Measurements from ENCODE around the gene CDH11. TPM values are rescaled to one million over a fixed set of nuclear protein-coding genes. Genes with fewer than 3 reads are reported as not detected.

Gene CDH11
- total RNA-seq, 4 donors from 2014 or later: 22.4 to 47.8 (median 35.6) TPM

DNA sequence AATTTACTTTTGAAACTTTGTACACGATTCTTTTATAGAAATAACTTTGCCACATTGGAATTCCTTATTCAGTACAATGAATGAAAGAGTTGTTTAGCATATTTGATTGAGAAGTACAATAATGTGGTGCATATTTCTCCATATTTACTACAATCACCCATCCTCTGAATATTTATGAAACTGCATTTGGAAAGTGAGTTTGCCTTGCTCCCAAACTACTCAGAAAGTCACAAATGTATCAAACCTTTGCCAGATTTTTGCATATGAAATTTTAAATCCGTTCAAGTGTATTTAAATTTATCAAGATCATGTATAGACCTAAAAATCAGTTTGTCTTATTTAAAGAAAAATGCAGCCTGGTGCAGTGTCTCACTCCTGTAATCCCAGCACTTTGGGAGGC, 148.7 kb downstream of the CDH11 start:
- H3K4me1 ChIP-seq: no peaks in the 10 kb centered on the region
- H3K9me3 ChIP-seq: no peaks in the 10 kb centered on the region
- H3K27me3 ChIP-seq: no peaks in the 10 kb centered on the region
- 52% methylated on average over 2 of the region's 2 CpGs for WGBS
- H3K4me3 ChIP-seq: no peak overlapping the region
- peaks cover 0 to 27% (median 11%) of the 10 kb centered on the region in 4 donors for H3K36me3 ChIP-seq
- TF ChIP-seq POLR2A (IDR thresholded peaks at IDR 0.05; ENCODE audit: low read depth): no peak
- no peak for TF ChIP-seq EP300 (IDR thresholded peaks at IDR 0.05)
- TF ChIP-seq POLR2AphosphoS5 (IDR thresholded peaks at IDR 0.05): no peak
- TF ChIP-seq, protein P1, sequence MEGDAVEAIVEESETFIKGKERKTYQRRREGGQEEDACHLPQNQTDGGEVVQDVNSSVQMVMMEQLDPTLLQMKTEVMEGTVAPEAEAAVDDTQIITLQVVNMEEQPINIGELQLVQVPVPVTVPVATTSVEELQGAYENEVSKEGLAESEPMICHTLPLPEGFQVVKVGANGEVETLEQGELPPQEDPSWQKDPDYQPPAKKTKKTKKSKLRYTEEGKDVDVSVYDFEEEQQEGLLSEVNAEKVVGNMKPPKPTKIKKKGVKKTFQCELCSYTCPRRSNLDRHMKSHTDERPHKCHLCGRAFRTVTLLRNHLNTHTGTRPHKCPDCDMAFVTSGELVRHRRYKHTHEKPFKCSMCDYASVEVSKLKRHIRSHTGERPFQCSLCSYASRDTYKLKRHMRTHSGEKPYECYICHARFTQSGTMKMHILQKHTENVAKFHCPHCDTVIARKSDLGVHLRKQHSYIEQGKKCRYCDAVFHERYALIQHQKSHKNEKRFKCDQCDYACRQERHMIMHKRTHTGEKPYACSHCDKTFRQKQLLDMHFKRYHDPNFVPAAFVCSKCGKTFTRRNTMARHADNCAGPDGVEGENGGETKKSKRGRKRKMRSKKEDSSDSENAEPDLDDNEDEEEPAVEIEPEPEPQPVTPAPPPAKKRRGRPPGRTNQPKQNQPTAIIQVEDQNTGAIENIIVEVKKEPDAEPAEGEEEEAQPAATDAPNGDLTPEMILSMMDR (IDR thresholded peaks at IDR 0.05): no peak
- no peak overlapping the region for H3K27ac ChIP-seq (replicated peaks in 1 of 4)
- intact Hi-C loops (cut with DNase I): no loop called here
- DNase-seq (ENCODE audit: extremely low spot score): no peak

DNA sequence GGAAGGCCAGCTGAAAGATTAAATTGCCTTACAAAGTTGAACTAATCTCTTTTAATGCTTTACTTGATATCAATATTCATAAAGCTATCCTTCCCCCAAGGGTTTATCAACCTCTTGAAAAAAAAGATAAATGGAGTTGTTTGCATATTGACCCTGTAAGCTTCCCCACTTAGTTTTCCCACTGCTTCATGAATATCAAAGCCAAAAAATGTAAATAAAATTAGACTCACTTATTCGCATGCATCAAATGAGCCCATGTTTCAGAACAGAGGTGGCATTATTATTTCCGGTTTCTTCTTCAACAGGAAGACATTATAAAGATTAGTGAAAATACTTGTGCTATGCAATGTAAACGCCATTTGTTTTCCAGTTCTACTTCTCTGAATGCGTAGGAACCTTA, 150.7 kb downstream of the CDH11 start:
- no peak for TF ChIP-seq POLR2AphosphoS5 (IDR thresholded peaks at IDR 0.05)
- TF ChIP-seq, protein P1 (IDR thresholded peaks at IDR 0.05): no peak
- no peak for TF ChIP-seq EP300 (IDR thresholded peaks at IDR 0.05)
- no peak for TF ChIP-seq POLR2A (IDR thresholded peaks at IDR 0.05; ENCODE audit: low read depth)
- 63% methylated on average over 4 of the region's 4 CpGs for WGBS

DNA sequence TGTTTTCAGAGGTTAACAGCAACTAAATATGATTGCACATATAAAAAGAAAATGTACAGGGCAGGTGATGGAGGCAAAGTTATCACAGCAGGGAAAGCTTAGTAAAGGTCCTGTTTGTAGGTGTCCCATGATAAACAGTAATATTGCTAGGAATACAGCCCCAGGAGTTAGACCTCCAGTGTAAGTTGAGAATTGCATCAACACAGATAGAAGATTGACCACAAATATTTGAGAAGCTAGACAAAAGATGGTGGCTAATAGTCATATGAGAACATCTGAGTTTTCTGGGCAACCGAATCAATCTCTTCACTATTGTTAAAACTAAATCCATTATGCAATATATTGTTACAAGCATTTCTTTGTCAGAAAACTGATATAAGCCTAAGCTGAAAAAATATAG, 152.6 kb downstream of the CDH11 start:
- Histone ChIP-seq H3K9me3 (no peaks in the 10 kb centered on the region), H3K27ac (replicated peaks in 1 of 4) (no peak overlapping the region), H3K4me1 (no peaks in the 10 kb centered on the region), H3K27me3 (no peaks in the 10 kb centered on the region), H3K4me3 (no peak overlapping the region), H3K36me3 (peaks cover 0 to 27% (median 11%) of the 10 kb centered on the region in 4 donors)
- WGBS: 88% methylated on average over 1 of the region's 1 CpG
- intact Hi-C loops (cut with DNase I): no loop called here
- no peak for DNase-seq (ENCODE audit: extremely low spot score)
- TF ChIP-seq POLR2A (IDR thresholded peaks at IDR 0.05; ENCODE audit: low read depth) (no peak), EP300 (IDR thresholded peaks at IDR 0.05) (no peak), POLR2AphosphoS5 (IDR thresholded peaks at IDR 0.05) (no peak)
- TF ChIP-seq, protein P1 (IDR thresholded peaks at IDR 0.05): no peak

More for the DNA sequence above, 150.7 kb downstream of the CDH11 start:
- Histone ChIP-seq H3K27ac (replicated peaks in 1 of 4) (no peak overlapping the region), H3K36me3 (peaks cover 0 to 27% (median 11%) of the 10 kb centered on the region in 4 donors), H3K9me3 (no peaks in the 10 kb centered on the region), H3K27me3 (no peaks in the 10 kb centered on the region), H3K4me1 (no peaks in the 10 kb centered on the region), H3K4me3 (no peak overlapping the region)
- no peak for DNase-seq (ENCODE audit: extremely low spot score)
- intact Hi-C loops (cut with DNase I): no loop called here

DNA sequence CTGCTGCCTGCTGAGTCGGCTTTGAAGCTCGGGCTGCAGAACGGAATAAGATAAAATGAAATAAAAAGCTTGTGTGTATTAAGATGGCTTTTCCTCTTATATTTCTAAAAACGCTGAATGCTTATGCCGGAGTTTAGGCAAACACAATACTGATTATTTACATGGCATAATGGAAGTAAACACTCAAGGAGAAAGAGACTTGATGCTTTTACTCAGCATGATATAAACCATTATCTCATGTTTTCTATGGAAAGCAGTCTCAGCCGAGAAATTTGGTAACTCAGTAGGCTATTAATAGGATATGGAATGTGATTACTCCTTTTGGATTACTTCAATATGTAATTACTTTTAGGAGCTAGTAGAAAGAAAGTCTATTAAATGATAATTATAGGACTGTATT, 153.3 kb downstream of the CDH11 start:
- H3K4me3 ChIP-seq: no peak overlapping the region
- no peak for TF ChIP-seq POLR2A (IDR thresholded peaks at IDR 0.05; ENCODE audit: low read depth)
- TF ChIP-seq, protein P1 (IDR thresholded peaks at IDR 0.05): no peak
- TF ChIP-seq EP300 (IDR thresholded peaks at IDR 0.05): no peak
- TF ChIP-seq POLR2AphosphoS5 (IDR thresholded peaks at IDR 0.05): no peak
- no peak overlapping the region for H3K27ac ChIP-seq (replicated peaks in 1 of 4)
- no peak for DNase-seq (ENCODE audit: extremely low spot score)
- WGBS: 60% methylated on average over 6 of the region's 6 CpGs
- H3K36me3 ChIP-seq: peaks cover 0 to 27% (median 11%) of the 10 kb centered on the region in 4 donors
- H3K27me3 ChIP-seq: no peaks in the 10 kb centered on the region
- no peaks in the 10 kb centered on the region for H3K4me1 ChIP-seq
- intact Hi-C loops (cut with DNase I): no loop called here
- H3K9me3 ChIP-seq: no peaks in the 10 kb centered on the region

DNA sequence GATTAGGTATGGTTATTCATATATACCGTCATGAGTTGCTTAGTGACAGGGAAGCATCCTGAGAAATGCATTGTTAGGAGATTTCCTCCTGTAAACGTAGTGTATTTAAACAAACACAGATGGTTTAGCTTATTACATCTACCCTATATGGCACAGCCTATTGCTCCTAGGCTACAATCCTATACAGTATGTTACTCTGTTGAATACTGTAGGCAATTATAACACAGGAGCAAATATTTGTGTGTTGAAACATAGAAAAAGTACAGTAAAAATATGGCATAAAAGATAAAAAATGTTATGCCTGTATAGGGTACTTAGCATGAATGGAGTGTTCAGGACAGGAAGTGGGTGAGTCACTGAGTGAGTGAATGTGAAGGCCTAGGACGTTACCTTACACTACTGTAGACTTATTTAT, 157.7 kb downstream of the CDH11 start:
- Histone ChIP-seq H3K27ac (replicated peaks in 1 of 4) (no peak overlapping the region), H3K4me1 (no peaks in the 10 kb centered on the region), H3K27me3 (no peaks in the 10 kb centered on the region), H3K36me3 (no peaks in the 10 kb centered on the region), H3K9me3 (no peaks in the 10 kb centered on the region), H3K4me3 (no peak overlapping the region)
- no peak for DNase-seq (ENCODE audit: extremely low spot score)
- intact Hi-C loops (cut with DNase I): no loop called here
- 82% methylated on average over 3 of the region's 3 CpGs for WGBS
- TF ChIP-seq POLR2AphosphoS5 (IDR thresholded peaks at IDR 0.05) (no peak), EP300 (IDR thresholded peaks at IDR 0.05) (no peak), POLR2A (IDR thresholded peaks at IDR 0.05; ENCODE audit: low read depth) (no peak)
- TF ChIP-seq, protein P1 (IDR thresholded peaks at IDR 0.05): no peak
